Measurements from ENCODE around the gene SHF. TPM values are rescaled to one million over a fixed set of nuclear protein-coding genes. Genes with fewer than 3 reads are reported as not detected.
A peak's percentile ranks its signal among the peaks of the same experiment; 100 is the strongest.

The SHF gene
- total RNA-seq, 1 donor from 2014 or later, result 8.4 TPM

GRCh38 chr15:45120081-45120972, 67.4 kb downstream of the SHF start:
- H3K27me3 ChIP-seq (ENCODE audit: control insufficient read depth in 3 of 3, insufficient read depth in 3 of 3, low read length in 3 of 3), result peaks cover 47 to 67% (median 66%) of the 10 kb centered on the region in 3 donors
- H3K9me3 ChIP-seq (ENCODE audit: control insufficient read depth in 3 of 3, low read length in 3 of 3), result no peaks in the 10 kb centered on the region
- no peaks in the 10 kb centered on the region for H3K36me3 ChIP-seq (ENCODE audit: control insufficient read depth in 3 of 3, insufficient read depth in 3 of 3, low read length in 3 of 3)
- no peak overlapping the region for H3K9ac ChIP-seq (ENCODE audit: low read depth in 1 of 3, low read length in 3 of 3)
- no peak overlapping the region for H3K4me3 ChIP-seq (ENCODE audit: low read length in 3 of 3)
- H3K27ac ChIP-seq (ENCODE audit: low read depth, low read length), result no peak overlapping the region
- peaks cover 11 to 16% (median 12%) of the 10 kb centered on the region in 3 donors for H3K4me1 ChIP-seq (ENCODE audit: control insufficient read depth in 3 of 3, insufficient read depth in 3 of 3, low read length in 3 of 3)

- Histone ChIP-seq H3K4me3 (ENCODE audit: low read length in 3 of 3) (no peak overlapping the region), H3K36me3 (ENCODE audit: control insufficient read depth in 3 of 3, insufficient read depth in 3 of 3, low read length in 3 of 3) (no peaks in the 10 kb centered on the region), H3K27me3 (ENCODE audit: control insufficient read depth in 3 of 3, insufficient read depth in 3 of 3, low read length in 3 of 3) (peaks cover 60 to 76% (median 73%) of the 10 kb centered on the region in 3 donors), H3K4me1 (ENCODE audit: control insufficient read depth in 3 of 3, insufficient read depth in 3 of 3, low read length in 3 of 3) (peaks cover 16 to 24% (median 21%) of the 10 kb centered on the region in 3 donors), H3K9ac (ENCODE audit: low read depth in 1 of 3, low read length in 3 of 3) (no peak overlapping the region), H3K27ac (ENCODE audit: low read depth, low read length) (no peak overlapping the region), H3K9me3 (ENCODE audit: control insufficient read depth in 3 of 3, low read length in 3 of 3) (no peaks in the 10 kb centered on the region)
Observed at GRCh38 chr15:45118996-45119395, 68.8 kb downstream of the SHF start.

GRCh38 chr15:45118131-45118588, 69.6 kb downstream of the SHF start:
- Histone ChIP-seq H3K9ac (ENCODE audit: low read depth in 1 of 3, low read length in 3 of 3) (peak overlapping the region in 1 of 3 donors; percentile 57), H3K27me3 (ENCODE audit: control insufficient read depth in 3 of 3, insufficient read depth in 3 of 3, low read length in 3 of 3) (peaks cover 68 to 84% (median 78%) of the 10 kb centered on the region in 3 donors), H3K4me3 (ENCODE audit: low read length in 3 of 3) (peak overlapping the region; percentile 38 to 54 (median 52)), H3K9me3 (ENCODE audit: control insufficient read depth in 3 of 3, low read length in 3 of 3) (no peaks in the 10 kb centered on the region), H3K4me1 (ENCODE audit: control insufficient read depth in 3 of 3, insufficient read depth in 3 of 3, low read length in 3 of 3) (peaks cover 17 to 27% (median 21%) of the 10 kb centered on the region in 3 donors), H3K36me3 (ENCODE audit: control insufficient read depth in 3 of 3, insufficient read depth in 3 of 3, low read length in 3 of 3) (no peaks in the 10 kb centered on the region), H3K27ac (ENCODE audit: low read depth, low read length) (no peak overlapping the region)

- no peaks in the 10 kb centered on the region for H3K9me3 ChIP-seq (ENCODE audit: control insufficient read depth in 3 of 3, low read length in 3 of 3)
- H3K4me1 ChIP-seq (ENCODE audit: control insufficient read depth in 3 of 3, insufficient read depth in 3 of 3, low read length in 3 of 3), result peaks cover 21 to 32% (median 24%) of the 10 kb centered on the region in 3 donors
- no peaks in the 10 kb centered on the region for H3K36me3 ChIP-seq (ENCODE audit: control insufficient read depth in 3 of 3, insufficient read depth in 3 of 3, low read length in 3 of 3)
- peaks cover 72 to 84% (median 84%) of the 10 kb centered on the region in 3 donors for H3K27me3 ChIP-seq (ENCODE audit: control insufficient read depth in 3 of 3, insufficient read depth in 3 of 3, low read length in 3 of 3)
- peak overlapping the region in 1 of 3 donors; percentile 57 for H3K9ac ChIP-seq (ENCODE audit: low read depth in 1 of 3, low read length in 3 of 3)
- no peak overlapping the region for H3K27ac ChIP-seq (ENCODE audit: low read depth, low read length)
- peak overlapping the region; percentile 40 to 54 (median 52) for H3K4me3 ChIP-seq (ENCODE audit: low read length in 3 of 3)
Observed at GRCh38 chr15:45117308-45118130, 70.2 kb downstream of the SHF start.

Other genes starting within 250 kb of the SHF start
- gene TERB2, start 231.3 kb downstream of the SHF start, total RNA-seq, result not detected
- 1.6 TPM for gene SORD, start 164.8 kb downstream of the SHF start, total RNA-seq
- under 0.01 TPM for gene DUOX2, start 73.8 kb downstream of the SHF start, total RNA-seq
- not detected for gene DUOXA2, start 73.6 kb downstream of the SHF start, total RNA-seq
- gene DUOXA1, start 58.1 kb downstream of the SHF start, total RNA-seq, result not detected
- under 0.01 TPM for gene DUOX1, start 58.0 kb downstream of the SHF start, total RNA-seq
- gene SLC28A2, start 64.3 kb upstream of the SHF start, total RNA-seq, result not detected
- gene GATM, start 190.6 kb upstream of the SHF start, total RNA-seq, result 309 TPM